Psoas muscle (tissue), 8 donors: ENCODE measurements around the gene MRPL2. TPM values are rescaled to one million over a fixed set of nuclear protein-coding genes. Genes with fewer than 3 reads are reported as not detected.

ENCODE experiments used
- ATAC-seq, 4 donors: fragments of 200-7000 bp; cut with Tn5 transposase; one replicate each; pipeline ENCODE4 v1.9.1; 2020; ENCODE audit warnings: moderate library complexity in 3 of 4, mild to moderate bottlenecking in 2 of 4
- DNase-seq, 2 donors: peaks; one replicate each; pipeline ENCODE4 v3.0.0-alpha.2; 2020
- H3K27ac ChIP-seq: fragments of 200-600 bp; one replicate; pipeline ENCODE4 v1.8.0; 2022
- H3K27me3 ChIP-seq, 3 donors: fragments of 200-600 bp in 1 of 3; one replicate each; pipeline versions ENCODE4 v1.6.1 to v1.8.0; 2013 to 2022; ENCODE audit warnings: low read length in 2 of 3, mild to moderate bottlenecking in 2 of 3, moderate library complexity in 1 of 3; ENCODE audit not compliant: insufficient read depth in 3 of 3
- H3K36me3 ChIP-seq, 2 donors: fragments of 200-600 bp in 1 of 2; one replicate each; pipeline versions ENCODE4 v1.6.1 to v1.8.0; 2013 to 2022; ENCODE audit warnings: low read depth in 1 of 2, mild to moderate bottlenecking in 1 of 2, moderate library complexity in 1 of 2; ENCODE audit not compliant: insufficient read depth in 1 of 2
- H3K4me1 ChIP-seq: fragments of 200-600 bp; one replicate; pipeline ENCODE4 v1.8.0; 2022
- H3K4me3 ChIP-seq: fragments of 200-600 bp; one replicate; pipeline ENCODE4 v1.8.0; 2022; ENCODE audit warnings: mild to moderate bottlenecking
- H3K9me3 ChIP-seq: fragments of 200-600 bp; one replicate; pipeline ENCODE4 v1.8.0; 2022
- CTCF ChIP-seq: fragments of 200-600 bp; IDR thresholded peaks from one replicate; pipeline ENCODE4 v1.8.0; 2022; ENCODE audit warnings: antibody characterized with exemption
- WGBS, 3 donors: extraction: QIAGEN DNeasy Blood & Tissue Kit; methylation state at CpG; one replicate each; pipeline versions ENCODE4 v1.1.6 to v1.1.7; 2013; 5-methylcytosine and 5-hydroxymethylcytosine counted together
- intact Hi-C, 2 donors: fragments of 100-400 bp; cut with DNase I; formaldehyde crosslinking; loops; one replicate each; pipeline versions ENCODE4 v1.11.0 to v1.14.2; 2022
- polyA plus RNA-seq, 3 donors: library from polyadenylated mRNA; stranded (reverse); fragments of 200-250 nt; gene quantifications; one replicate each; pipeline ENCODE4 v1.2.3, GENCODE V29; 2013
- total RNA-seq, 4 donors: library from RNA; stranded (reverse); fragmentation: NEBNext Ultra II Directional in 2 of 4; extraction: Animal tissue kit (Norgen Biotek cat#: 25700) in 2 of 4; gene quantifications; one replicate each; pipeline versions ENCODE4 v1.2.1 to v1.2.4, GENCODE V29; 2021 to 2023
- donor health status: healthy with polysubstance abuse.
- donor health status: DM: no; HTN: no; CAD: no; lungs with moderate emphysema.
- donor health status: Bipolar disorder and iron deficiency.
- donor health status: healthy.
- donor health status: DM: yes; HTN: yes; CAD: no.
- donor health status: DM: no; HTN: no; CAD: no.
- donor health status: DM: no; HTN: no; CAD: no.
- donor health status: DM: yes; HTN: yes; CAD: no.

MRPL2 gene
- total and polyA plus RNA-seq, 7 donors, result 61.3 to 139 (median 91.2) TPM

GRCh38 chr6:43090559-43090956 lies 31.3 kb upstream of the MRPL2 start:
- intact Hi-C loops, result no loop called here
- H3K27ac ChIP-seq, result no peak overlapping the region
- DNase-seq, result no peak
- H3K4me1 ChIP-seq, result peaks cover 4% of the 10 kb centered on the region
- no peak for TF ChIP-seq CTCF
- H3K27me3 ChIP-seq, result no peaks in the 10 kb centered on the region
- no peaks in the 10 kb centered on the region for H3K9me3 ChIP-seq
- no peak overlapping the region for H3K4me3 ChIP-seq
- no peaks in the 10 kb centered on the region for H3K36me3 ChIP-seq
- ATAC-seq, result no peak
- 31 to 51% (median 33%) methylated on average over 2 of the region's 2 CpGs for WGBS, 3 donors

DNA sequence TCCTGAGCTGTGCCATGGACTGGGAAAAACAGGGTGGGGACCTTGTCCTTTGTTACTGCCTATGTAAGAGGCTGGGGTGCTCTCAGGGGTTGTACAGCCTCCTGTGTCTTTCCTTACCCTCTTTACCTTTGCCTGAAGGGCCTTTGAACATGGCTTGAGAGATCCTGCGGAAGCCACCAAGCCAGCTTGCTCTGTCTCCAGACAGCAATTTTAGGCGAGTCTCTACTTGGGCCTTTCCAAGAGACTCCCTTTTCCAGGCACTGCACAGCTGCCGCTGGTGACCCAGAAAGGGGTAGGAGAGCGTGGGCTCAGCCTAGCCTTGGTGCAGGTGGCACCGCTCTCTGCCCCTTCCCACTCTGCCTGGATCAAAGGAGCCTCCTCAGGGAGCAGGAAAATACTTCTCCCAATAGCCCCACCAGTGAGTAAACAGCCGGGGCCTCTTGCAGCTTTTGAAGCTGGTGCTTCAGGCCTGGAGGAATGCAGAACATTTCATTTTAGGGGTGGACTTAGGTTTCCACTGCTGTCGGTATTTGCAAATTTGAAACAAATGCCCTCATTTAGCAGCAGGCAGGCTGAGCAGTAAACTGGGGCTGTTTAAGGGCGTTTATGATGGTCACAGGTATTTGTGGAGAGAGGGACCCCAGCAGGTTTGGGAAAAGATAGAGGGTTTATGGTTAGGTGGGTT lies 30.8 kb upstream of the MRPL2 start:
- TF ChIP-seq CTCF, result no peak
- intact Hi-C loops, result no loop called here
- H3K4me3 ChIP-seq, result no peak overlapping the region
- H3K4me1 ChIP-seq, result peaks cover 4% of the 10 kb centered on the region
- DNase-seq, result no peak
- 59 to 71% (median 65%) methylated on average over 8 of the region's 8 CpGs for WGBS, 3 donors
- no peaks in the 10 kb centered on the region for H3K9me3 ChIP-seq
- H3K27me3 ChIP-seq, result no peaks in the 10 kb centered on the region
- no peak for ATAC-seq
- H3K36me3 ChIP-seq, result no peaks in the 10 kb centered on the region
- no peak overlapping the region for H3K27ac ChIP-seq

DNA sequence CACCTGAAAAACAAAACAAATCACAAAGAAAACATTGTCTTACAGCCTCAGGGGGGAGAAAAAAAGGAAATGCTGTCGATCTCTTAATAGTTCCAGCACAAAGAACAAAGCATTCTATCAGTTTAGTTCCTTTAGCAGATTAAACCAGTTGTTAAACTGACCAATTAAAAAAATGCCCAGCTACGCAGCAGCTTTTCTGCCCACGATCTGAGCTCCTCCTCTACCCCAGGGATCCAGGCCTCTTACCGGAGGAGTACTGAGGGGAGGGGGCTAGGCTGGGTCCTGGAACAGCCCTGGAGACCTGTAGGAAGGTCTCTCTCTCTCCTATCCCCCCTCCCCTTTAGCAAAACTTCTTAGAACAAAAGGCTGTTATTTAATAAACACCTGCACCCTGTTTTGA lies 30.2 kb upstream of the MRPL2 start:
- no peak for ATAC-seq
- 45 to 59% (median 47%) methylated on average over 4 of the region's 4 CpGs for WGBS, 3 donors
- no peaks in the 10 kb centered on the region for H3K36me3 ChIP-seq
- no peak overlapping the region for H3K27ac ChIP-seq
- peaks cover 4% of the 10 kb centered on the region for H3K4me1 ChIP-seq
- no peaks in the 10 kb centered on the region for H3K9me3 ChIP-seq
- no peak for TF ChIP-seq CTCF
- H3K27me3 ChIP-seq, result no peaks in the 10 kb centered on the region
- DNase-seq, result no peak
- H3K4me3 ChIP-seq, result no peak overlapping the region
- intact Hi-C loops, result no loop called here

- 91 to 95% (median 91%) methylated on average over 4 of the region's 4 CpGs for WGBS, 3 donors
- Histone ChIP-seq H3K27ac (no peak overlapping the region), H3K27me3 (no peaks in the 10 kb centered on the region), H3K4me3 (no peak overlapping the region), H3K36me3 (no peaks in the 10 kb centered on the region), H3K4me1 (peaks cover 4% of the 10 kb centered on the region), H3K9me3 (no peaks in the 10 kb centered on the region)
- DNase-seq, result no peak
- no peak for TF ChIP-seq CTCF
- no peak for ATAC-seq
- intact Hi-C loops, result no loop called here
These were observed 29.4 kb upstream of the MRPL2 start for GRCh38 chr6:43088654-43089056.
